Measurements from ENCODE around the gene FCRL2. TPM values are rescaled to one million over a fixed set of nuclear protein-coding genes. Genes with fewer than 3 reads are reported as not detected.
"Not testable (repeated sequence)": the region's sequence is repeated elsewhere in the genome, so short reads cannot be mapped to it uniquely, and the experiment has no call there.

The FCRL2 gene
- total RNA-seq, 3 donors from 2014 or later, result 0.05 TPM; not detected in 2

DNA sequence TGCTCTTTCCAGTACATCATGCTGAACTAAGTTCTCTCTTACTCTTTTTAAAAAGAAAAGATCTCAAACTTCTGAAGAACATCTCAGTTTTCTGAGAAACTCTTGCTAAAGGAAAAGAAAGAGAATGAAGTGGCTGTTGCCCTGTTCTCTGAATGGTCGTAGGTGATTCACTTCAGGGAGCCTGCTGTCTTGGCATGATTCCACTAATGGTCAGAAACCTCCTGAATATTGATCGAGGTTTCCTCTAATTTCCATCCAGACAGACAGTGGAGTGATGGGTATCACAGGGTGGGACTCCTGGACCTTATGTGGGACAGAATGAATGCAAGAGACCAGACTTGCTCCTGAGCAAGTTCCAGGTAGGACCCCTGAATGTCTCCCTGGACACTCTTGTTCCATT lies 2.5 kb downstream of the FCRL2 start:
- no peak for DNase-seq
- no peak for ATAC-seq
- no peaks in the 10 kb centered on the region for H3K36me3 Mint-ChIP-seq (ENCODE audit: insufficient read depth)
- H3K9me3 Mint-ChIP-seq, result no peaks in the 10 kb centered on the region
- peaks cover 2% of the 10 kb centered on the region for H3K27me3 Mint-ChIP-seq (ENCODE audit: low read depth)
- H3K4me3 Mint-ChIP-seq, result no peak overlapping the region
- peaks cover 3% of the 10 kb centered on the region for H3K4me1 Mint-ChIP-seq (ENCODE audit: low read depth)

- Mint-ChIP-seq H3K9me3 (no peaks in the 10 kb centered on the region), H3K36me3 (ENCODE audit: insufficient read depth) (no peaks in the 10 kb centered on the region), H3K27me3 (ENCODE audit: low read depth) (peaks cover 2% of the 10 kb centered on the region), H3K4me1 (ENCODE audit: low read depth) (peaks cover 3% of the 10 kb centered on the region), H3K4me3 (no peak overlapping the region)
- ATAC-seq (no peak), DNase-seq (no peak)
Measured at GRCh38 chr1:157773493-157774350, 3.2 kb downstream of the FCRL2 start.

DNA sequence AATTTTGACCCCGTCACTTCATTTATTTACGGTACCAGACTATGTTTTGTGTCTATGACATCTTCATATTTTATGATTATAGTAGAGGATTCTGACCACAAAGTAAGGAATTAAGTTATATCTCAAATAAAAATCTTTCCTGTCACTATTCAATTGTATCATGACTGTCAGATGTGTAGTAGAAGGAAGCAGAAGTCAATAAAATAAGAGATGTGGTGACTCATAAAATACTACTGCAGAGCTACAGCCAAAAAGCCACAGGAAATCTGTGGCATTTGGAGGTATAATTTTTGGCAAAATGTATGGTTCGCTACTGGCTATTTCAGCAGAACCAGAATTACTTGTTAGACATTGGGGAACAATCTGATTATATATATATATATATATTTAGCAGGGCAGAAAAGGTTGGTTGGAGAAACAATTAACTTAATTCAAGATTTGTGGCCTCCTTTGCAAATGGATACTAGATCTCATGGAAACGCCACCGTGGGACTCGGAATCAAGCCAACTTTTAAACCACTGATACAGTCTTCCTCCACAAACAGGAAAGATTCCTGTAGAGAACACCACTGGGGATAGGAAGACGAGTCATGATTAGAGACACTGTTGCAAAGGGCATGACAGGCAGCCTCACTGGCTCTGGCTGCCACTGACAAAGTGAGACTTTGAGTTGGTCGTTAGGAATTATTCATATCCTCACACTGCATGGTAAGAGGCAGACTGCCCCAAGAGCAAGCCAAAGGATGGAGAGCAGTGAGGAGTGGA lies 5.1 kb downstream of the FCRL2 start:
- Mint-ChIP-seq H3K4me3 (no peak overlapping the region), H3K36me3 (ENCODE audit: insufficient read depth) (no peaks in the 10 kb centered on the region), H3K4me1 (ENCODE audit: low read depth) (peaks cover 3% of the 10 kb centered on the region), H3K9me3 (no peaks in the 10 kb centered on the region), H3K27me3 (ENCODE audit: low read depth) (peaks cover 2% of the 10 kb centered on the region)
- DNase-seq (no peak), ATAC-seq (no peak)

- no peak for ATAC-seq
- Mint-ChIP-seq H3K4me3 (no peak overlapping the region), H3K4me1 (ENCODE audit: low read depth) (peaks cover 3% of the 10 kb centered on the region), H3K27me3 (ENCODE audit: low read depth) (peaks cover 2% of the 10 kb centered on the region), H3K36me3 (ENCODE audit: insufficient read depth) (no peaks in the 10 kb centered on the region), H3K9me3 (no peaks in the 10 kb centered on the region)
- no peak for DNase-seq
Measured at GRCh38 chr1:157770442-157771043, 6.4 kb downstream of the FCRL2 start.

- DNase-seq (no peak), ATAC-seq (no peak)
- Mint-ChIP-seq H3K4me1 (ENCODE audit: low read depth) (peaks cover 3% of the 10 kb centered on the region), H3K4me3 (no peak overlapping the region), H3K36me3 (ENCODE audit: insufficient read depth) (no peaks in the 10 kb centered on the region), H3K9me3 (no peaks in the 10 kb centered on the region), H3K27me3 (ENCODE audit: low read depth) (no peaks in the 10 kb centered on the region)
Measured at GRCh38 chr1:157766792-157767191, 10.1 kb downstream of the FCRL2 start.

GRCh38 chr1:157758018-157758417 lies 18.9 kb downstream of the FCRL2 start:
- Mint-ChIP-seq H3K4me1 (ENCODE audit: low read depth) (no peaks in the 10 kb centered on the region), H3K36me3 (ENCODE audit: insufficient read depth) (no peaks in the 10 kb centered on the region), H3K4me3 (no peak overlapping the region), H3K9me3 (peaks cover 6% of the 10 kb centered on the region), H3K27me3 (ENCODE audit: low read depth) (peaks cover 6% of the 10 kb centered on the region)
- DNase-seq (no peak), ATAC-seq (no peak)

DNA sequence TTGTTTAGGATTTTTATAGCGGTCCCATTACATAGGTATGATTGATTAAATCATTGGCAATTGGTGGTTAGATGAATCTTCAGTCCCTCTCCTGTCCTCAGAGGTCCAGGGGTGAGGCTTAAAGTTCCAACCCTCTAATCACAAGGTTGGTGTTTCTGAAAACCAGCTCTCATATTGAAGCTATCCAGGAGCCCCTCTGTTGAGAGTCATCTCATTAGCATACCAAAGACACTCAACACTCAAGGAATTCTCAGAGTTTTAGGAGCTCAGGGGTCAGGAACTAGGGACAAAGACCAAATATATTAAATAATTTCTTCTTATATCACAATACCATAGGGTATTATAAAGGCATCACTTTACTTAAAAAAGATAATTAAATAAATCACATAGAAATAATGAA lies 23.3 kb downstream of the FCRL2 start:
- DNase-seq (no peak), ATAC-seq (no peak)
- Mint-ChIP-seq H3K36me3 (ENCODE audit: insufficient read depth) (no peaks in the 10 kb centered on the region), H3K27me3 (ENCODE audit: low read depth) (peaks cover 9% of the 10 kb centered on the region), H3K4me3 (no peak overlapping the region), H3K9me3 (no peaks in the 10 kb centered on the region), H3K4me1 (ENCODE audit: low read depth) (no peaks in the 10 kb centered on the region)

DNA sequence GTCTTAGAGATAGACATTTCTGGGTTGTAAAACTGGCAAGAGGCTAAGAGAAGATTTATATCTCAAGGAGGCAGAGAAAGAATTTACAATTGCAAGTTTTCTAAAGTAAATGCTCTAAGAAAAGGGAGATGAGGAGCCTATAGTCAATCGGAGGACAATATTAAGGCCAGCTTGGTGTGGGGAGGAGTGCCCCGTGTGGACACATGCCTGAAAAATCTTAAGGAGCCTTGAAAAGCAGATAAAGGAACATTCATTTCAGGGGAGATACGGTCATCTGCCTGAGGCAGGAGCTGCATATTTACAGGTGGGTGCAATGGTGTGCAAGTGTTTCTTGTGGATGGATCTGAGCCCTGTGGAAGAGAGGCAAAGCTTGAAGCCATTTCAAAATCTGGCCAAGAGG lies 25.6 kb downstream of the FCRL2 start:
- H3K27me3 Mint-ChIP-seq (ENCODE audit: low read depth), result peaks cover 5% of the 10 kb centered on the region
- H3K4me1 Mint-ChIP-seq (ENCODE audit: low read depth), result no peaks in the 10 kb centered on the region
- no peaks in the 10 kb centered on the region for H3K9me3 Mint-ChIP-seq
- no peaks in the 10 kb centered on the region for H3K36me3 Mint-ChIP-seq (ENCODE audit: insufficient read depth)
- DNase-seq, result no peak
- H3K4me3 Mint-ChIP-seq, result no peak overlapping the region
- ATAC-seq, result no peak

DNA sequence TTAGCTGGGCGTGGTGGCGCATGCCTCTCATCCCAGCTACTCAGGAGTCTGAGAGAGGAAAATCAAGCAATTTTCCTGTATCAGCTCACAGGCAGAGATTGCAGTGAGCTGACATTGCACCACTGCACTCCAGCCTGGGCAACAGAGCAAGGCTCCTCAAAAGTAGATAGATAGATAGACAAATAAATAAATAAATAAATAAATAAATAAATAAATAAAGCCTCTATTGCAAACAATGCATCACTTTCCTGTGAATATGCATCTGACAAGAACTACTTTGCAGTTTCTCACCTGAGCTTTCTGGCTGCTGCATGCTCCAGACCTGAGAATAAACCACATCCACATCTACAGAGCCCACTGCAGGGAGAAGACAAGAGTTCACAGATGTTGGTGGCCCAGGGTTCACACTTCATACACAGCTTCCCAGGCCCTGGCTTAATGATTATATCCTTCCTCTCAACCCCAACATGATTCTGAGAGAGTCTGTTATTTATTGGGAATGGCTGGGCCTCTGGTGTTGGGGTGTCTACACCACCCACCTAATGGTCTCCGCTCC lies 28.6 kb downstream of the FCRL2 start:
- Mint-ChIP-seq H3K27me3 (ENCODE audit: low read depth) (peaks cover 7% of the 10 kb centered on the region), H3K36me3 (ENCODE audit: insufficient read depth) (no peaks in the 10 kb centered on the region), H3K4me1 (ENCODE audit: low read depth) (no peaks in the 10 kb centered on the region), H3K4me3 (no peak overlapping the region), H3K9me3 (no peaks in the 10 kb centered on the region)
- DNase-seq (no peak), ATAC-seq (no peak)

DNA sequence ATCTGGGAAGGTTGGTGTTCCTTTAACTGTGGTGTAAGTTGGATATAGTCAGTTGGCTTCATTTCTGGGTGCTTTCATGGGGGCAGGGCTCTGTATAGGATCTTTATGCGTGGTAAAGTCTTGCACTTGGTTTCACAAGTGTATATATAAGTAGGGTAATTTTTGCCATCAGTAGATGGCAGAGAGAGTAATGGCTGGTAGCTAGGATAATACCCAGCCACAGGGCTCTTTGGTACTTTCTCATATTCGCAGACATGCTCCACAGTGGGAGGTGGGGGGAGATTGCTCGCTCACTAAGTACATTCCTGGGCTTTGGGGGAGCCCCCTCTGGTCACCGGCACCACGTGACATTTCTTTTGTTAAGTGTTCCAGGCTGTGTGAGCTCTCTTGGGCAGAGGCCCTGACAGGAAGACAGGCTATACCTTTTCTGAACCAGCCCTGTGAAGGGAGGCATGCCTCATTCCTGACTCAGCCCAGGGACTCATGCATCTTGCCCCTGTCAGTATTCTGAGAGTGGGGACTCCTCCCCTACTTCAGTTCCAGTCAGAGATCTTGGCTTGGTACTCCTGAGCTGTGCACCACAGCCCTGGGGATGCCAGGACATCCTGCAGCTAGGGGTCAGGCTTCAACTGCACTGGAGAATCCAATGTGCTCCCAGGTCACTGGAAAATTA lies 37.6 kb downstream of the FCRL2 start:
- Mint-ChIP-seq H3K36me3 (ENCODE audit: insufficient read depth) (no peaks in the 10 kb centered on the region), H3K4me1 (ENCODE audit: low read depth) (peaks cover 4% of the 10 kb centered on the region), H3K27me3 (ENCODE audit: low read depth) (peaks cover 6% of the 10 kb centered on the region), H3K9me3 (no peaks in the 10 kb centered on the region), H3K4me3 (no peak overlapping the region)
- DNase-seq (no peak), ATAC-seq (no peak)

DNA sequence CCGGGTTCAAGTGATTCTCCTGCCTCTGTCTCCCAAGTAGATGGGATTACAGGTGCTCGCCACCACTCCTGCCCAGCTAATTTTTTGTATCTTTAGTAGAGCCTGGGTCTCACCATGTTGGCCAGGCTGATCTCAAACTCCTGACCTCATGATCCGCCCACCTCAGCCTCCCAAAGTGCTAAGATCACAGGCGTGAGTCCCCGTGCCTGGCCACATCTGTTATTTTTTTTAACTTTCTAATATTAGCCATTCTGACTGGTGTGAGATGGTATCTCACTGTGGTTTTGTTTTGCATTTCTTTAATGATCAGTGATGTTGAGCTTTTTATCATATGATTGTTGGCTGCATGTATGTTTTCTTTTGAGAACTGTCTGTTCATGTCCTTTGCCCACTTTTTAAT lies 40.9 kb downstream of the FCRL2 start:
- not testable (repeated sequence) for H3K4me1 Mint-ChIP-seq (ENCODE audit: low read depth); H3K9me3 Mint-ChIP-seq; H3K36me3 Mint-ChIP-seq (ENCODE audit: insufficient read depth); DNase-seq; ATAC-seq; H3K27me3 Mint-ChIP-seq (ENCODE audit: low read depth); H3K4me3 Mint-ChIP-seq

- no peak for DNase-seq
- Mint-ChIP-seq H3K36me3 (ENCODE audit: insufficient read depth) (no peaks in the 10 kb centered on the region), H3K9me3 (no peaks in the 10 kb centered on the region), H3K4me3 (no peak overlapping the region), H3K4me1 (ENCODE audit: low read depth) (peaks cover 9% of the 10 kb centered on the region), H3K27me3 (ENCODE audit: low read depth) (peaks cover 4% of the 10 kb centered on the region)
- ATAC-seq, result no peak
Measured at GRCh38 chr1:157734321-157734720, 42.6 kb downstream of the FCRL2 start.

DNA sequence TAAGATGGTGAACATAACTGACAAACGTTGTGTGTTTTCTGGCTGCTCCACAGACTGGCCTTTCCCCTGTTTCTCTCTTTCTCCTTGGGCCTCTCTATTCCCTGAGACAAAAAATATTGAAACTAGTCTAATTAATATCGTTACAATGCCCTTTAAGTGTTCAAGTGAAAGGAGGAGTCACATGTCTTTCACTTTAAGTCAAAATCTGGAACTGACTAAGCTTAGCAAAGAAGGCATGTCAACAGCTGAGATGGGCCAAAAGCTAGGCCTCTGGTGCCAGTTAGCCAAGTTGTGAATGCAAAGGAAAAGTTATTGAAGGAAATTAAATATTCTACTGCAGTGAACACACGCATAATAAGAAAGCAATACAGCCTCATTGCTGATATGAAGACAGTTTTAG lies 44.2 kb downstream of the FCRL2 start:
- Mint-ChIP-seq H3K27me3 (ENCODE audit: low read depth) (peaks cover 4% of the 10 kb centered on the region), H3K36me3 (ENCODE audit: insufficient read depth) (no peaks in the 10 kb centered on the region), H3K4me1 (ENCODE audit: low read depth) (peaks cover 9% of the 10 kb centered on the region), H3K9me3 (no peaks in the 10 kb centered on the region), H3K4me3 (no peak overlapping the region)
- ATAC-seq (no peak), DNase-seq (no peak)

GRCh38 chr1:157725221-157725577 lies 51.7 kb downstream of the FCRL2 start:
- ATAC-seq (no peak), DNase-seq (no peak)
- Mint-ChIP-seq H3K4me3 (no peak overlapping the region), H3K36me3 (ENCODE audit: insufficient read depth) (no peaks in the 10 kb centered on the region), H3K27me3 (ENCODE audit: low read depth) (no peaks in the 10 kb centered on the region), H3K4me1 (ENCODE audit: low read depth) (peaks cover 19% of the 10 kb centered on the region), H3K9me3 (peaks cover 10% of the 10 kb centered on the region)

All from activated T-cell treated with anti-CD3 and anti-CD28 coated beads, Interleukin-2, amount 50 U/mL, for 4 hours (primary cell).